ENCODE results near the gene TMC1.

The TMC1 gene

GRCh38 chr9:72576087-72576486 is 54.7 kb downstream of the TMC1 start:
- no peak for DNase-seq

- no peak for DNase-seq
Observed at GRCh38 chr9:72577212-72577753, 55.9 kb downstream of the TMC1 start.

- no peak for DNase-seq
Observed at GRCh38 chr9:72579190-72579589, 57.8 kb downstream of the TMC1 start.

- no peak for DNase-seq
Observed at GRCh38 chr9:72579880-72580550, 58.6 kb downstream of the TMC1 start.

- no peak for DNase-seq
Observed at GRCh38 chr9:72581694-72582093, 60.3 kb downstream of the TMC1 start.

GRCh38 chr9:72583370-72583769 is 62.0 kb downstream of the TMC1 start:
- no peak for DNase-seq

- no peak for DNase-seq
Observed at GRCh38 chr9:72586388-72587130, 65.2 kb downstream of the TMC1 start.

GRCh38 chr9:72588336-72588735 is 66.9 kb downstream of the TMC1 start:
- DNase-seq: no peak

- DNase-seq: no peak
Observed at GRCh38 chr9:72589667-72590521, 68.5 kb downstream of the TMC1 start.

GRCh38 chr9:72590824-72591223 is 69.4 kb downstream of the TMC1 start:
- DNase-seq: no peak

GRCh38 chr9:72592502-72593403 is 71.3 kb downstream of the TMC1 start:
- DNase-seq: no peak

- no peak for DNase-seq
Observed at GRCh38 chr9:72596451-72597180, 75.2 kb downstream of the TMC1 start.

- DNase-seq: no peak
Observed at GRCh38 chr9:72597181-72597517, 75.7 kb downstream of the TMC1 start.

GRCh38 chr9:72597601-72598000 is 76.2 kb downstream of the TMC1 start:
- no peak for DNase-seq

GRCh38 chr9:72598639-72599038 is 77.2 kb downstream of the TMC1 start:
- no peak for DNase-seq

- no peak for DNase-seq
Observed at GRCh38 chr9:72599874-72600534, 78.6 kb downstream of the TMC1 start.

GRCh38 chr9:72600671-72601070 is 79.3 kb downstream of the TMC1 start:
- no peak for DNase-seq

GRCh38 chr9:72601615-72602014 is 80.2 kb downstream of the TMC1 start:
- DNase-seq: no peak

- DNase-seq: no peak
Observed at GRCh38 chr9:72612449-72612848, 91.0 kb downstream of the TMC1 start.

- DNase-seq: no peak
Observed at GRCh38 chr9:72614067-72614466, 92.7 kb downstream of the TMC1 start.

- no peak for DNase-seq
Observed at GRCh38 chr9:72615931-72616330, 94.5 kb downstream of the TMC1 start.
